CD4-positive, alpha-beta T cell treated with Interleukin-21 for 1 hour (primary cell): ENCODE results near the gene MUCL3.
A peak's percentile ranks its signal among the peaks of the same experiment; 100 is the strongest.
"Not testable (repeated sequence)": the region's sequence is repeated elsewhere in the genome, so short reads cannot be mapped to it uniquely, and the experiment has no call there.

Experiments used
- DNase-seq: peaks from one replicate; pipeline ENCODE4 v3.0.0-alpha.2; 2020

MUCL3 gene

GRCh38 chr6:30947231-30947630 lies 6.5 kb downstream of the MUCL3 start:
- DNase-seq = no peak

GRCh38 chr6:30948811-30949210 lies 8.0 kb downstream of the MUCL3 start:
- DNase-seq = no peak

GRCh38 chr6:30951907-30952469 lies 11.2 kb downstream of the MUCL3 start:
- no peak for DNase-seq

GRCh38 chr6:30954631-30955366 lies 14.0 kb downstream of the MUCL3 start:
- no peak for DNase-seq

- peak; percentile 76 for DNase-seq
These were observed 14.7 kb downstream of the MUCL3 start for GRCh38 chr6:30955367-30956042.

- DNase-seq = no peak
These were observed 16.9 kb downstream of the MUCL3 start for GRCh38 chr6:30957716-30958115.

GRCh38 chr6:30960907-30961673 lies 20.3 kb downstream of the MUCL3 start:
- DNase-seq = no peak

GRCh38 chr6:30962716-30963115 lies 21.9 kb downstream of the MUCL3 start:
- DNase-seq = no peak

GRCh38 chr6:30963641-30964040 lies 22.9 kb downstream of the MUCL3 start:
- DNase-seq = no peak

GRCh38 chr6:30964075-30964474 lies 23.3 kb downstream of the MUCL3 start:
- DNase-seq = peak; percentile 24

GRCh38 chr6:30965140-30965601 lies 24.4 kb downstream of the MUCL3 start:
- no peak for DNase-seq

GRCh38 chr6:30966154-30966553 lies 25.4 kb downstream of the MUCL3 start:
- DNase-seq = no peak

GRCh38 chr6:30969171-30969570 lies 28.4 kb downstream of the MUCL3 start:
- DNase-seq = not testable (repeated sequence)

- no peak for DNase-seq
These were observed 30.2 kb downstream of the MUCL3 start for GRCh38 chr6:30970946-30971345.

- no peak for DNase-seq
These were observed 32.0 kb downstream of the MUCL3 start for GRCh38 chr6:30972816-30973215.

- no peak for DNase-seq
These were observed 33.9 kb downstream of the MUCL3 start for GRCh38 chr6:30974490-30975252.

- DNase-seq = no peak
These were observed 38.4 kb downstream of the MUCL3 start for GRCh38 chr6:30979141-30979540.

GRCh38 chr6:30979690-30980089 lies 38.9 kb downstream of the MUCL3 start:
- no peak for DNase-seq

- no peak for DNase-seq
These were observed 41.4 kb downstream of the MUCL3 start for GRCh38 chr6:30981942-30982772.

- no peak for DNase-seq
These were observed 42.7 kb downstream of the MUCL3 start, which contains the start of gene MUC21 for GRCh38 chr6:30983439-30983838. MUC21 (plus strand) TSS chr6:30983718; CDS start chr6:30983959, 241 bp downstream.

- DNase-seq = no peak
These were observed 44.7 kb downstream of the MUCL3 start for GRCh38 chr6:30985490-30985889.
